GM19463 (cell line): Measurements from ENCODE around the gene PSMA6.
A peak's percentile ranks its signal among the peaks of the same experiment; 100 is the strongest.
"Not testable (repeated sequence)": the region's sequence is repeated elsewhere in the genome, so short reads cannot be mapped to it uniquely, and the experiment has no call there.

Experiments used
- ATAC-seq: cut with Tn5 transposase; IDR thresholded peaks from one replicate; pipeline ENCODE4 v1.9.1; 2021; ENCODE audit warnings: mild to moderate bottlenecking, moderate library complexity; ENCODE audit not compliant: unreplicated experiment

Gene PSMA6

GRCh38 chr14:35284506-35284905 is 7.7 kb upstream of the PSMA6 start:
- no peak for ATAC-seq

DNA sequence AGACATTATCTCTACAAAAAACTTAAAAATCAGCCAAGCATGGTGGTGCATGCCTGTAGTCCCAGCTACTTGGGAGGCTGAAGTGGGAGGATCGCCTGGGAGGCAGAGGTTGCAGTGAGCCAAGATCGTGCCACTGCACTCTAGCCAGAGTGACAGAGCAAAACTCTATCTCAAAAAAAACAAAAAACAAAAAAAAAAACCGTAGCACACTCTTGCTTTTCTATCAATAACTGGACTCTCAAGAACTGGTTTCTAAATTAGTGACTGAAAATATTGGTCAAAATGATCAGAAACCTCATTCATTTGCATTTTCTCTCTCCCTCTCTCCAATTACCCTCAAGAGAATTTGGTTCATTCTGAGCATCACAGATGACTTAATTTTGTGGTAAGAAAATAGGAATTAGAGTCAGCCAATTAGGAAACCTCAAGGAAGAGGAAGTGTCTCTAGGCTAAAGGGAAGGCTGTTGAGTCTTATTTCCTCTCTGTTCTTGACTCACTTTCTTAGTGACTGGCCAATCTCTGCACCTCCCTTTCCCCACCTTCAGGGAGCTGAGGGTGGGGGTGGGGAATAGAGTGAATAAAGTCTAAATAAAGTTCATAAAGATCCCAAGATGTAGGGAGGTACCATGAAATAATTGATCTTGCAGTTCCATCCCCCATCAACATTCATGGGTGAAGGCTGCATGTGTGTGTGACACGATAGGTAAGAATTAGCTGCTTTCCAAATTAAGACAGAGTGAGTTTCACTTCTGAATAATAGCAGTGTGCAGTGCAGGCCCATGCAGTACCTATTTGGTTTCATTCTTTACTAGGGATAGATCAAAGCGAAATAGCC is 6.8 kb upstream of the PSMA6 start:
- peak; percentile 69 for ATAC-seq

DNA sequence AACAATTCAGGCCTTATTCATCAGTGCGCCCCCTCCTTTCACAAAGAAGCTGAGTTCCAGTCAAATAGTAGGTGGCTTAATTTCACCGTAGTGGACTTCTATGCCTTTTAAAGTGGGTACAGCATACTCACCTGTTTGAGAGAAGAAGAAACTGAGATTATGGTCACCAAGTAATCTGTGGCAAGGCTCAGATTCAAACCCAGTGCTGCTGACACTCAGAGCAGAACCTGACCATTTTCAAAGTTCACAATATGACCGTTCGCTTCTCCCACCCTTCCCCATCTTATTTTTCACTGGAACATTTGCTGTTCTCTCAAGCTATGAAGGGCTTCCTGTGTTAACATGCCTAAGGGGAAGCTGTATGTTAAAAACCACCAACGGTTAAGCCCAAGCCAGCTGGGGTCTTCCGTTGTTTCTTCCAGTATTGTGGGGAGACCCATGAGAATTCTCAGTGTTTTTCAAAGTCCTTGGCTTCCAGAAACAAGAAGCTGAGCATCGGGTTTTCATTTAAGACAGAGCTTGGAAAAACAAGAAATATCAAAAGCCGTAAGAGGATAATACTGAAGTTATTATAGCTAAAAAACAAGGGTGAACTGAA is 6.1 kb upstream of the PSMA6 start:
- ATAC-seq: peak; percentile 14

GRCh38 chr14:35286707-35287106 is 5.5 kb upstream of the PSMA6 start:
- ATAC-seq: no peak

- ATAC-seq: no peak
Measured at GRCh38 chr14:35287431-35288013, 4.7 kb upstream of the PSMA6 start.

DNA sequence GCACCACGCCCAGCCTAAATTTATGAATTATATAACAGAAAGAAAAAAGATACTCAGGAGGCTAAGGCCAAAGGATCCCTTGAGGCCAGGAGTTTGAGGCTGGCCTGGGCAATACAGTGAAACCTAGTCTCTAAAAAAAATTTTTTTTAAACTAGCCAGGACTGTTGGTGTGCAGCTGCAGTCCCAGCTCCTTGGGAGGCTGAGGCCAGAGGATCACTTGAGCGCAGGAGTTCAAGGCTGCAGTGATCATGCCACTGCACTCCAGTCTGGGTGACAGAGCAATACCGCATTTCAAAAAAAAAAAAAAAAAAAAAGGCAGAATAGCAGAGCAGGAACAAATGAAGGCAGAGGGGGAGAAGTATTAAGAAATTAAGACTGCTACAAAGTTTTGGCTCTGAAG is 2.6 kb upstream of the PSMA6 start:
- ATAC-seq: no peak

- peak; percentile 1 for ATAC-seq
Measured at GRCh38 chr14:35292770-35293561, 784 bp downstream of the PSMA6 start.

- no peak for ATAC-seq
Measured at GRCh38 chr14:35295845-35296161, 3.6 kb downstream of the PSMA6 start.

- no peak for ATAC-seq
Measured at GRCh38 chr14:35296545-35296944, 4.4 kb downstream of the PSMA6 start.

DNA sequence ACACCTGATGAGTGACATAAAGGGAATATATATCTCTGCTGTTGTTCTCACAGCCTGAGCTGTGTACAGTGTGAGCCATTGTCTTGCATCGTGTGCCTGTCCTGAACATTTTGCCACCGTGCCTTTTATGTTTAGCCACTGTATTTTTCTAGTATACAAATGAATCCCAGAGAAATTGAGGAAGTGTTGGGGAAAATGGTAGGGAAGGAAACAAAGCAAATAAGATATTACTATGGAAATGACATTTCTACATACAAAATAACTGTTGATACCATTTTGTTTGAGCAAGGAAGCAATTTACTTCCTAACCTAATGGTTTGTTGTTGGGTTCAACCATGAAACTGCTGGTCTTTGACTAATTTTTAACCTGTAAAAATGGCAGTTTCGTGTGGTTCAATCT is 5.5 kb downstream of the PSMA6 start:
- no peak for ATAC-seq

GRCh38 chr14:35298351-35298750 is 6.2 kb downstream of the PSMA6 start:
- ATAC-seq: no peak

- no peak for ATAC-seq
Measured at GRCh38 chr14:35299708-35300107, 7.5 kb downstream of the PSMA6 start.

GRCh38 chr14:35300228-35300627 is 8.0 kb downstream of the PSMA6 start:
- no peak for ATAC-seq

DNA sequence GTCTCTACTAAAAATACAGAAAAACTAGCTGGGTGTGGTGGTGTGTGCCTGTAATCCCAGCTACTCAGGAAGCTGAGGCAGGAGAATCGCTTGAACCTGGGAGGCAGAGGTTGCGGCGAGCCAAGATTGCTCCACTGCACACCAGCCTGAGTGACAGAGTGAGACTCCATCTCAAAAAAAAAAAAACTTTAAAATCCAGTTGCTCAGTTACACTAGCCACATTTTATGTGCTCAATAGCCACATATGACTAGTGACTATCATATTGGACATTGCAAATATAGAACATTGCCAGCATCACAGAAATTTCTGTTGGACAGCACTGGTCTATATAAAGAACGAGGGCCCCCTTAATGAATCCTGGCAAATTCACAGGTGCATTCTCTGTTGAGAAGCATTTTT is 9.2 kb downstream of the PSMA6 start:
- ATAC-seq: not testable (repeated sequence)

DNA sequence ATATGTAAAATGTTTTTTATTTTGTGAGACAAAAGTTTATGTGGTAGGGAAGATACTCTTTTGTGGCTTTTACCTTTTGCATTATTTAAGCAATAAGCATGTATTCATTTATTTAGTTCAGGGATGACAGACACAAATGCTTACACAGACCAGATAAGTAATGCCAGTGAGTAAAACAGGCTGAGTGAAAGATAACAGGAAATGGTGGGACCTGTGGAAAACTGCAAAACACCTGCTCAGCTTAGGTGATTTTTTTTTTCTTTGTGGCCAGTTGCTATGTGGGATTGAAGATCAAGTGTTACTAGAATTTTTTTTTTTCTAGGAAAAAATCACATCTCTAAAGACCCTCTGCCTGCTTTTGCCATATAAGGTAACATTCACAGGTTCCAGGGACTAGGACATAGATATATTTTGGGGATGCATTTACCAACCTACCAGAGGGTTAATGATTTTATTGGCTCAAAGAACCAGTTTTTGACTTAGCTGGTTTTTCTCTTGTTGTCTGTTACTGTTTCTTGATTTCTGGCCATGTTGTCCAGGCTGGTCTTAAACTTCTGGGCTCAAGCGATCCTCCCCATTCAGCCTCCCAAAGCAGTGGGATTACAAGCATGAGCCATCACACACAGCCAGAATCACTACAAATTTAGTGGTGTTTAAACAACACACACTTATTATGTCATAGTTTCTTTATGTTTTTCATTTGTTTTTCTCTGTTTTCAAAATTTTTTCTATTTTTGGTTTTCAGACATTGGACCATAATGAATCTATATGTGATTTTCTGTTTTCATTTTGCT is 9.8 kb downstream of the PSMA6 start:
- ATAC-seq: no peak

DNA sequence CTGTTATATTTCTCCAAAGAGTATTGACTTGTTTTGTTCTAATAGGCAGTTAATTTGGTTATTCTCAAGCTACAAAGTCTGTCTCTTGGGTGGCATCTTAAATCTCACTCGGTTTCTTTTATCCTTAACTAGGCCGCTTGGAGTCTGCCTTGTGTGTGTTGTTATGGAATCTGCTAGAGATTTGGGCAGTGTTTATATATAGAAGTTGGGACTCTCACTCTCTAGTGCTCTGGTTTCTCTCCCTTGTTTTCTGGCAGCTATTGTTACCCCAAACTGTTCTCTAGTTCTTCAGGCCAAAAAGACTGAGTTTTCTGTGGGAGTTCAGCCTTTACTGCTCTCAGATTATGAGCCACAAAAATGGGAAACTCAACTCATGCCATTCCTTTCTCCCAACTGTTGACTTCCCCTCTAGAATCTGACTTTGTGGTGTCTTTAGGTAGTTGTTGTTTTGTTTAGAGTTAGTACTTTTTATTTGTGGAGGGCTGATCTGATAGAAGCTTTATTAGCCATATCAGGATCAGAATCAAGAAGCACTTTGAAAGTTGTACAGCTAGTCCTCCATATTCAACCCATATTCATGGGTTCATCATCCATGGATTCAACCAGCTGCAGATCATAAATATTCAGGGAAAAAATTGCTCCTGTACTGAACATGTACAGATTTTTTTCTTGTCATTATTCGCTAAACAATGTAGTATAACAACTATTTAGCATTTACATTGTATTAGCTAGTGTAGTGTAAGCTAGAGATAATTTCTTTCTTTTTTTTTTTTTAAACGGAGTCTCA is 11.2 kb downstream of the PSMA6 start:
- no peak for ATAC-seq

GRCh38 chr14:35304812-35305462 is 12.8 kb downstream of the PSMA6 start:
- no peak for ATAC-seq

GRCh38 chr14:35305633-35306032 is 13.5 kb downstream of the PSMA6 start:
- ATAC-seq: no peak

DNA sequence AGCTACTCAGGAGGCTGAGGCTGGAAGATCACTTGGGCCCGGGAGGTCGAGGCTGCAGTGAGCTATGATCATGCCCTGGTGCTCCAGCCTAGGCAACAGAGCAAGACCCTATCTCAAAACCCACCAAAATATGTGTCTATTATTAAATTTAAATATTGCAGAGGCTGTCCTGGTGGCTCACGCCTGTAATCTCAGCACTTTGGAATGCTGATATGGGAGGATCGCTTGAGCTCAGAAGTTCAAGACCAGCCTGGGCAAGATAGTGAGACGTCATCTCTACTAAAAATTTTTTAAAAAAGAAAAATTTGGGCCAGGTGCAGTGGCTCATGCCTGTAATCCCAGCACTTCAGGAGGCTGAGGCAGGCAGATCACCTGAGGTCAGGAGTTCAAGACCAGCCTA is 13.9 kb downstream of the PSMA6 start:
- no peak for ATAC-seq
